ENCODE results near the gene SPO11.

The SPO11 gene

DNA sequence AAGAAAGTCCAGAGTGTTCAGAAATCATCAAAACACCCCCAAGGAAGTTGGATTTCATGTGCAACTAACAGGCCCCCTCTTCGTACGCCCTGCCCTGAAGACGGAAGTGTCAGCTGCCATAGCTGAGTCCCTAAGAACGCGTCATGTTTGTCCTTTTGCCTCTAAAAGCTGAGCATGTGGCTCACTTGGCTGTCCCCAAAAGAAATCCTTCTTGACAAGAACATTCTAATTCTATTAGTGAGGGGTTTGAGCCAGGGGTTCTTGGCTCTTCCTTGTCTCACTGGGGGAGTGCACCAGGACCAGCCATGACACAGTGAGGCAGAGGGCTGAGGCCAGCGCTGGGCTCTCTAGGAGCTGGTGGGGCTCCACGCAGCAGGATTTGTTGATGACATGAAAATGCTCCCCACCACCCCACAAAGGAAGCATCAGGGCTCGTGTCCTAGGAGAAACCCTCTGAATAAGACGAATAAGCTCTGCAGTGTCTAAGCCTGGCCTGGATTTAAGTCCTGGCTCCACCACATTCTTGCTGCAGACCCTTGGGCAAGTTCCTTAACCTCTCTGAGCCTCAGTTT lies 20.0 kb upstream of the SPO11 start:
- H3K4me3 ChIP-seq (ENCODE audit: low read length) = no peak overlapping the region
- TF ChIP-seq, protein P1, sequence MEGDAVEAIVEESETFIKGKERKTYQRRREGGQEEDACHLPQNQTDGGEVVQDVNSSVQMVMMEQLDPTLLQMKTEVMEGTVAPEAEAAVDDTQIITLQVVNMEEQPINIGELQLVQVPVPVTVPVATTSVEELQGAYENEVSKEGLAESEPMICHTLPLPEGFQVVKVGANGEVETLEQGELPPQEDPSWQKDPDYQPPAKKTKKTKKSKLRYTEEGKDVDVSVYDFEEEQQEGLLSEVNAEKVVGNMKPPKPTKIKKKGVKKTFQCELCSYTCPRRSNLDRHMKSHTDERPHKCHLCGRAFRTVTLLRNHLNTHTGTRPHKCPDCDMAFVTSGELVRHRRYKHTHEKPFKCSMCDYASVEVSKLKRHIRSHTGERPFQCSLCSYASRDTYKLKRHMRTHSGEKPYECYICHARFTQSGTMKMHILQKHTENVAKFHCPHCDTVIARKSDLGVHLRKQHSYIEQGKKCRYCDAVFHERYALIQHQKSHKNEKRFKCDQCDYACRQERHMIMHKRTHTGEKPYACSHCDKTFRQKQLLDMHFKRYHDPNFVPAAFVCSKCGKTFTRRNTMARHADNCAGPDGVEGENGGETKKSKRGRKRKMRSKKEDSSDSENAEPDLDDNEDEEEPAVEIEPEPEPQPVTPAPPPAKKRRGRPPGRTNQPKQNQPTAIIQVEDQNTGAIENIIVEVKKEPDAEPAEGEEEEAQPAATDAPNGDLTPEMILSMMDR (IDR thresholded peaks at IDR 0.05; ENCODE audit: insufficient read depth, low read depth, low read length, missing control alignments) = no peak

DNA sequence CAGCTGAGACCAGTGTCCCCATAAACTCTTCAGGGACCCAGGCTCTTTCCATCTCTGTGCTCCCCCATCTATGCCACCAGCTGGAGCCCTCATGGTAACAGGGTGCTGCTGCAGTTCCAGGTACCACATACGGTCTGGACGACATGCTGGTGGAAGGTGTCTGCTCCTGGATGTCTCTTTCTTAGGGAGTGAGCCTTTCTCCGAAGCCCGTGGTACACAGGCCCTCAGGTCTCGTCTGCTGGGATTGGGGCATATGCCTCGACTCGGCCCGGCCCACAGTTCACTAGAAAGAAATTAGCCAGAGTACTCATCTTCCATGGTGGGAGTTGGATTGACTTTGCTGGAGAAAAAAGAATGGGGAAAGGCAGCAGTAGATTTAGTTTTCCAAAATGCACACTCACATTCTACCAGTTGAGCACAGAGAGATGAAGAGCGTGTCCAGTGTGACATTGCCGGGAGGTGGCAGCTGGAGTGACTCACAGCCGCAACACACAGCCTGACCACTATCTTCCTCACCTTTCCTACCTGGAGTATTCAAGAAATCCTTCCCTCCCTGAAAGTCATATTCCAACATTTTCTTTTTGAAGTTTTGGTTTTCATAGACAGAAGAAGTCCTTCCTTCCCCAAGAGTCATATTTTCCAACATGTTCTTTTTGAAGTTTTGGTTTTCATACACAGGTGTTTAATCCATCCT lies 18.6 kb upstream of the SPO11 start:
- no peak for DNase-seq (ENCODE audit: low read depth)
- TF ChIP-seq, protein P1 (IDR thresholded peaks at IDR 0.05; ENCODE audit: insufficient read depth, low read depth, low read length, missing control alignments) = no peak

More for the DNA sequence above, 20.0 kb upstream of the SPO11 start:
- no peak for DNase-seq (ENCODE audit: low read depth)

GRCh38 chr20:57312138-57312537 lies 17.5 kb upstream of the SPO11 start:
- no peak for DNase-seq (ENCODE audit: low read depth)
- no peak overlapping the region for H3K4me3 ChIP-seq (ENCODE audit: low read length)
- TF ChIP-seq, protein P1 (IDR thresholded peaks at IDR 0.05; ENCODE audit: insufficient read depth, low read depth, low read length, missing control alignments) = no peak

More for the DNA sequence above, 18.6 kb upstream of the SPO11 start:
- H3K4me3 ChIP-seq (ENCODE audit: low read length) = no peak overlapping the region

GRCh38 chr20:57313230-57313629 lies 16.4 kb upstream of the SPO11 start:
- no peak overlapping the region for H3K4me3 ChIP-seq (ENCODE audit: low read length)
- TF ChIP-seq, protein P1 (IDR thresholded peaks at IDR 0.05; ENCODE audit: insufficient read depth, low read depth, low read length, missing control alignments) = no peak
- no peak for DNase-seq (ENCODE audit: low read depth)

GRCh38 chr20:57313951-57314350 lies 15.7 kb upstream of the SPO11 start:
- H3K4me3 ChIP-seq (ENCODE audit: low read length) = no peak overlapping the region
- DNase-seq (ENCODE audit: low read depth) = no peak
- TF ChIP-seq, protein P1 (IDR thresholded peaks at IDR 0.05; ENCODE audit: insufficient read depth, low read depth, low read length, missing control alignments) = no peak

DNA sequence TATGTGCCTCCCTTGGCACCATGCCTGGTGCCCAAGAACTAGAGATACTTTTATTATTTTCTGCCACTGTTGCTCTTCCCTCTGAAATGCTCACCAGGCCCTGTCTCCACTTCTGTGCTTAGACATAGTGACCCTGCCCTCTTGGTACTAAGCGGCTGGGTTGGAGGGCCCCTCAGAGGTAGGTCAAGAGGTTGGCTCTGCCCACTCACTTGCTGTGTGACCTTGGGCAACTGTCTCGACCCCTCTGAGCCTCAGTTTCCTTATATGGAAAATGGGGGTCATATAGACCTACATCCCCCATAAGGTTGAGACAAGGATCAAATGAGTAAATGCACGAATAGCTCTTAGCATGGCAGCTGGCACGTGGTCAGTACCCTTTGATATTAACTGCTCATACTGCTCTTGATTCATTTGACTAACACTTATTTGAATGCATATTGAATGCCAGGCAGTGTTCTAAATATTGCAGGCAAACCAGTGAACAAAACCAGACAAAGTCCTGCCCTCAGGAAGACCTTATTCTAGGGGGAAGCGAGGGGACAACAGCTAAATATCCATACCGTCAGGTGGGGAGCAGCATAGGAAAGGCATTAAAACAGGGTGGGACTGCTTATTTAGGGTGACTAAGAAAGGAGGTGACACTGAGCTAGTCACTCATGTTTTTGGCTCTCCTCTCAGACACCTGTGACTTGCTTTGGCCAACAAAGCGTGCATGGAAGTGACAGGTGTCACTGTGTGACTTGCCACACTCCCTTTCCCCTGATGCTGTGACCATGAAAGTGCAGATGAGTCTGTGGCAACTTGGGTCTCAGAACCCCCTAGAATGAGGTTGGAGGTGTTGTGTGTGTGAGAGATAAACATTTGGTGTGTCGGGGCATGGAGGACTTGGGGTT lies 14.3 kb upstream of the SPO11 start:
- H3K4me3 ChIP-seq (ENCODE audit: low read length) = no peak overlapping the region
- no peak for DNase-seq (ENCODE audit: low read depth)
- TF ChIP-seq, protein P1 (IDR thresholded peaks at IDR 0.05; ENCODE audit: insufficient read depth, low read depth, low read length, missing control alignments) = no peak
